Lung (tissue), 12 donors: ENCODE results near the gene DOCK3. TPM values are rescaled to one million over a fixed set of nuclear protein-coding genes. Genes with fewer than 3 reads are reported as not detected.
"Not testable (repeated sequence)": the region's sequence is repeated elsewhere in the genome, so short reads cannot be mapped to it uniquely, and the experiment has no call there.

Experiments used
- ATAC-seq: fragments of 200-7000 bp; cut with Tn5 transposase; one replicate; pipeline ENCODE4 v1.9.1; 2020; ENCODE audit warnings: moderate number of reproducible peaks; ENCODE audit not compliant: insufficient read depth, low FRiP score
- DNase-seq, 3 donors: peaks; one replicate each; pipeline ENCODE4 v3.0.0-alpha.2; 2013 to 2017
- H3K27ac ChIP-seq, 2 donors: one replicate each; pipeline ENCODE4 v1.5.1; 2013; ENCODE audit warnings: mild to moderate bottlenecking in 2 of 2, moderate library complexity in 2 of 2, control low read depth in 1 of 2, inconsistent platforms in 1 of 2, low read depth in 1 of 2, low read length in 1 of 2
- H3K27me3 ChIP-seq, 3 donors: one replicate each; pipeline ENCODE4 v1.5.1; 2013; ENCODE audit warnings: low read length in 2 of 3; ENCODE audit not compliant: control insufficient read depth in 3 of 3, insufficient read depth in 3 of 3
- H3K36me3 ChIP-seq, 4 donors: one replicate each; pipeline ENCODE4 v1.5.1; 2013; ENCODE audit warnings: low read length in 4 of 4, mild to moderate bottlenecking in 1 of 4, moderate library complexity in 1 of 4; ENCODE audit not compliant: control insufficient read depth in 4 of 4, insufficient read depth in 4 of 4
- H3K4me1 ChIP-seq, 5 donors: one replicate each; pipeline ENCODE4 v1.5.1; 2013; ENCODE audit warnings: low read length in 5 of 5, mild to moderate bottlenecking in 2 of 5, moderate library complexity in 1 of 5; ENCODE audit not compliant: control insufficient read depth in 5 of 5, insufficient read depth in 5 of 5
- H3K4me3 ChIP-seq: one replicate; pipeline ENCODE4 v1.5.1; 2013; ENCODE audit warnings: mild to moderate bottlenecking, control low read depth, moderate library complexity
- H3K9ac ChIP-seq, 2 donors: one replicate each; pipeline ENCODE4 v1.5.1; 2013; ENCODE audit warnings: low read length in 2 of 2, control low read depth in 1 of 2; ENCODE audit not compliant: insufficient read depth in 1 of 2
- H3K9me3 ChIP-seq, 4 donors: one replicate each; pipeline ENCODE4 v1.5.1; 2013; ENCODE audit warnings: low read length in 3 of 4, mild to moderate bottlenecking in 1 of 4, moderate library complexity in 1 of 4; ENCODE audit not compliant: control insufficient read depth in 4 of 4, insufficient read depth in 3 of 4
- WGBS, 2 donors: extraction: QIAGEN DNeasy Blood & Tissue Kit; methylation state at CpG; one replicate each; pipeline ENCODE4 v1.1.7; 2013; 5-methylcytosine and 5-hydroxymethylcytosine counted together
- polyA plus RNA-seq, 2 donors: library from polyadenylated mRNA; stranded (reverse); fragments of 200-250 nt; gene quantifications; one replicate each; pipeline ENCODE4 v1.2.1, GENCODE V29; 2013
- total RNA-seq, 2 donors: library from RNA; depleted of rRNA in 1 of 2; stranded (reverse); fragments of >200 nt in 1 of 2; gene quantifications; one replicate each; pipeline ENCODE4 v1.2.1, GENCODE V29; 2014 to 2021
- TF ChIP-seq, protein P1 (sequence below): IDR thresholded peaks from 2 replicates; pipeline ENCODE4 v1.5.1; 2012; ENCODE audit warnings: mild to moderate bottlenecking; ENCODE audit errors: control extremely low read depth, extremely low read depth
- donor health status: control.
- donor health status: control.
- donor health status: Bipolar disorder and iron deficiency.
- donor health status: healthy.
- donor health status: DM: yes; HTN: yes; CAD: no.

DOCK3 gene
- total and polyA plus RNA-seq, 4 donors = 0.06 to 1.4 (median 0.34) TPM

DNA sequence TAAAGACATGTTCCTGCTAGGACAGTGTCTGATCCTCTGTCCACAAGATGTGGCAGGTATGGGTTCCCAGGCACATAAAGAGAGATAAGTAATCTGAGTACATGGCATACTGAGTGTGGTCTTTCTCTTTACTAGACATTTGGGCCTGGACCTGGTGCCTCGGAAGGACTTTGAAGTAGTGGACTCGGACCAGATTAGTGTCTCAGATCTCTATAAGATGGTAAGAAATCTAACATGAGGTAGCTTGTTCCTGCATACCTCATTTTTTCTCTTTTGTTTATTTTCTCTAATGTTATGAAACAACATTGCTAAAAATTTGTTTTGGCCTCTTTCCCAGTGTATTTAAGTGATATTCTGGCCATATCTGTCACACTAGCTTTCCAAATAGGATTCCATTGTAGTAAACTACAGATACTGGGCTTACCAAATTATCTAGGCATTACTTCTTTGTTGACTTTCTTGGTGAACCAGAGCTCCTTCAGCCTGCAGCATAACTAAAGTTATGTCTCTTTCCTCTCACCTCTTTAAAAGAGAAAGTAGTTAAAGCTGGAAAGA, 400.6 kb downstream of the DOCK3 start:
- no peaks in the 10 kb centered on the region for H3K27me3 ChIP-seq
- no peak overlapping the region for H3K4me3 ChIP-seq
- no peaks in the 10 kb centered on the region for H3K4me1 ChIP-seq
- H3K9ac ChIP-seq = no peak overlapping the region
- WGBS, 2 donors = 64 to 82% methylated on average over 2 of the region's 2 CpGs
- H3K9me3 ChIP-seq = no peaks in the 10 kb centered on the region
- TF ChIP-seq, protein P1, sequence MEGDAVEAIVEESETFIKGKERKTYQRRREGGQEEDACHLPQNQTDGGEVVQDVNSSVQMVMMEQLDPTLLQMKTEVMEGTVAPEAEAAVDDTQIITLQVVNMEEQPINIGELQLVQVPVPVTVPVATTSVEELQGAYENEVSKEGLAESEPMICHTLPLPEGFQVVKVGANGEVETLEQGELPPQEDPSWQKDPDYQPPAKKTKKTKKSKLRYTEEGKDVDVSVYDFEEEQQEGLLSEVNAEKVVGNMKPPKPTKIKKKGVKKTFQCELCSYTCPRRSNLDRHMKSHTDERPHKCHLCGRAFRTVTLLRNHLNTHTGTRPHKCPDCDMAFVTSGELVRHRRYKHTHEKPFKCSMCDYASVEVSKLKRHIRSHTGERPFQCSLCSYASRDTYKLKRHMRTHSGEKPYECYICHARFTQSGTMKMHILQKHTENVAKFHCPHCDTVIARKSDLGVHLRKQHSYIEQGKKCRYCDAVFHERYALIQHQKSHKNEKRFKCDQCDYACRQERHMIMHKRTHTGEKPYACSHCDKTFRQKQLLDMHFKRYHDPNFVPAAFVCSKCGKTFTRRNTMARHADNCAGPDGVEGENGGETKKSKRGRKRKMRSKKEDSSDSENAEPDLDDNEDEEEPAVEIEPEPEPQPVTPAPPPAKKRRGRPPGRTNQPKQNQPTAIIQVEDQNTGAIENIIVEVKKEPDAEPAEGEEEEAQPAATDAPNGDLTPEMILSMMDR = no peak
- no peaks in the 10 kb centered on the region for H3K36me3 ChIP-seq
- DNase-seq = peak in 2 of 3 donors; percentile 14 to 33
- H3K27ac ChIP-seq = no peak overlapping the region
- no peak for ATAC-seq

- no peaks in the 10 kb centered on the region for H3K27me3 ChIP-seq
- H3K9me3 ChIP-seq = peaks cover 0 to 11% (median 4%) of the 10 kb centered on the region in 4 donors
- no peak overlapping the region for H3K27ac ChIP-seq
- H3K9ac ChIP-seq = no peak overlapping the region
- H3K4me1 ChIP-seq = no peaks in the 10 kb centered on the region
- H3K4me3 ChIP-seq = no peak overlapping the region
- TF ChIP-seq, protein P1 = no peak
- ATAC-seq (no peak), DNase-seq (no peak)
- no peaks in the 10 kb centered on the region for H3K36me3 ChIP-seq
- WGBS, 2 donors = 92 to 100% methylated on average over 2 of the region's 2 CpGs
Measured at GRCh38 chr3:51082363-51082762, 407.6 kb downstream of the DOCK3 start.

GRCh38 chr3:51083490-51083889, 408.8 kb downstream of the DOCK3 start:
- TF ChIP-seq, protein P1 = no peak
- ATAC-seq = no peak
- H3K9ac ChIP-seq = no peak overlapping the region
- H3K4me3 ChIP-seq = no peak overlapping the region
- WGBS, 2 donors = 96 to 98% methylated on average over 2 of the region's 2 CpGs
- H3K4me1 ChIP-seq = no peaks in the 10 kb centered on the region
- H3K36me3 ChIP-seq = no peaks in the 10 kb centered on the region
- H3K27me3 ChIP-seq = no peaks in the 10 kb centered on the region
- no peak for DNase-seq
- peaks cover 0 to 11% (median 4%) of the 10 kb centered on the region in 4 donors for H3K9me3 ChIP-seq
- H3K27ac ChIP-seq = no peak overlapping the region

- H3K9ac ChIP-seq, H3K4me1 ChIP-seq, H3K36me3 ChIP-seq, ATAC-seq, H3K9me3 ChIP-seq, H3K27ac ChIP-seq, H3K4me3 ChIP-seq, H3K27me3 ChIP-seq, DNase-seq: not testable (repeated sequence)
- 53% methylated on average over 6 of the region's 6 CpGs for WGBS, 2 donors
Measured at GRCh38 chr3:51092141-51092540, 417.4 kb downstream of the DOCK3 start.

DNA sequence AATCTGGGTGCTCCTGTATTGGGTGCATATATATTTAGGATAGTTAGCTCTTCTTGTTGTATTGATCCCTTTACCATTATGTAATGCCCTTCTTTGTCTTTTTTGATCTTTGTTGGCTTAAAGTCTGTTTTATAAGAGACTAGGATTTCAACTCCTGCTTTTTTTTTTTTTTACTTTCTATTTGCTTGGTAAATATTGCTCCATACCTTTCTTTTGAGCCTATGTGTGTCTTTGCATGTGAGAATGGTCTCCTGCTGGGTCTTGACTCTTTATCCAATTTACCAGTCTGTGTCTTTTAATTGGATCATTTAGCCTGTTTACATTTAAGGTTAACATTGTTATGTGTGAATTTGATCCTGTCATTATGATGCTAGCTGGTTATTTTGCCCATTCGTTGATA, 420.1 kb downstream of the DOCK3 start:
- not testable (repeated sequence) for H3K4me3 ChIP-seq, H3K9ac ChIP-seq, H3K36me3 ChIP-seq, H3K27ac ChIP-seq, H3K27me3 ChIP-seq, ATAC-seq, H3K4me1 ChIP-seq, DNase-seq, H3K9me3 ChIP-seq
- WGBS, 2 donors = 47 to 58% methylated on average over 1 of the region's 1 CpG
